ENCODE measurements around the gene POLR3C. TPM values are rescaled to one million over a fixed set of nuclear protein-coding genes. Genes with fewer than 3 reads are reported as not detected.

POLR3C gene
- total RNA-seq, 1 donor from 2014 or later: 43.4 TPM

GRCh38 chr1:145871994-145872924 lies 48.3 kb downstream of the POLR3C start:
- Mint-ChIP-seq H3K27ac (ENCODE audit: unreplicated experiment) (no peak overlapping the region), H3K36me3 (ENCODE audit: unreplicated experiment) (peaks cover 5% of the 10 kb centered on the region), H3K9me3 (ENCODE audit: unreplicated experiment) (no peaks in the 10 kb centered on the region), H3K4me3 (ENCODE audit: unreplicated experiment) (peak overlapping the region; percentile 78), H3K4me1 (ENCODE audit: low read depth, unreplicated experiment) (peaks cover 8% of the 10 kb centered on the region), H3K27me3 (ENCODE audit: unreplicated experiment) (peaks cover 14% of the 10 kb centered on the region)
- no peak for TF ChIP-seq CTCF (IDR thresholded peaks at IDR 0.05; ENCODE audit: partially characterized antibody, unreplicated experiment)
- DNase-seq: peak; percentile 44

- Mint-ChIP-seq H3K36me3 (ENCODE audit: unreplicated experiment) (peaks cover 5% of the 10 kb centered on the region), H3K4me3 (ENCODE audit: unreplicated experiment) (no peak overlapping the region), H3K27ac (ENCODE audit: unreplicated experiment) (no peak overlapping the region), H3K4me1 (ENCODE audit: low read depth, unreplicated experiment) (peaks cover 8% of the 10 kb centered on the region), H3K9me3 (ENCODE audit: unreplicated experiment) (no peaks in the 10 kb centered on the region), H3K27me3 (ENCODE audit: unreplicated experiment) (peaks cover 16% of the 10 kb centered on the region)
- no peak for TF ChIP-seq CTCF (IDR thresholded peaks at IDR 0.05; ENCODE audit: partially characterized antibody, unreplicated experiment)
- no peak for DNase-seq
These were observed 50.6 kb downstream of the POLR3C start for GRCh38 chr1:145874646-145875045.

GRCh38 chr1:145877923-145878486 lies 54.0 kb downstream of the POLR3C start:
- Mint-ChIP-seq H3K9me3 (ENCODE audit: unreplicated experiment) (no peaks in the 10 kb centered on the region), H3K27me3 (ENCODE audit: unreplicated experiment) (peaks cover 10% of the 10 kb centered on the region), H3K27ac (ENCODE audit: unreplicated experiment) (no peak overlapping the region), H3K36me3 (ENCODE audit: unreplicated experiment) (peaks cover 5% of the 10 kb centered on the region), H3K4me3 (ENCODE audit: unreplicated experiment) (no peak overlapping the region), H3K4me1 (ENCODE audit: low read depth, unreplicated experiment) (peaks cover 2% of the 10 kb centered on the region)
- DNase-seq: no peak
- no peak for TF ChIP-seq CTCF (IDR thresholded peaks at IDR 0.05; ENCODE audit: partially characterized antibody, unreplicated experiment)

GRCh38 chr1:145878724-145879123 lies 54.7 kb downstream of the POLR3C start:
- Mint-ChIP-seq H3K9me3 (ENCODE audit: unreplicated experiment) (no peaks in the 10 kb centered on the region), H3K36me3 (ENCODE audit: unreplicated experiment) (peaks cover 5% of the 10 kb centered on the region), H3K27ac (ENCODE audit: unreplicated experiment) (no peak overlapping the region), H3K4me3 (ENCODE audit: unreplicated experiment) (no peak overlapping the region), H3K4me1 (ENCODE audit: low read depth, unreplicated experiment) (no peaks in the 10 kb centered on the region), H3K27me3 (ENCODE audit: unreplicated experiment) (peaks cover 8% of the 10 kb centered on the region)
- DNase-seq: no peak
- TF ChIP-seq CTCF (IDR thresholded peaks at IDR 0.05; ENCODE audit: partially characterized antibody, unreplicated experiment): no peak

- H3K9me3 Mint-ChIP-seq (ENCODE audit: unreplicated experiment): no peaks in the 10 kb centered on the region
- no peak for TF ChIP-seq CTCF (IDR thresholded peaks at IDR 0.05; ENCODE audit: partially characterized antibody, unreplicated experiment)
- H3K4me3 Mint-ChIP-seq (ENCODE audit: unreplicated experiment): no peak overlapping the region
- DNase-seq: no peak
- no peak overlapping the region for H3K27ac Mint-ChIP-seq (ENCODE audit: unreplicated experiment)
- peaks cover 7% of the 10 kb centered on the region for H3K27me3 Mint-ChIP-seq (ENCODE audit: unreplicated experiment)
- H3K36me3 Mint-ChIP-seq (ENCODE audit: unreplicated experiment): peaks cover 5% of the 10 kb centered on the region
- peaks cover 3% of the 10 kb centered on the region for H3K4me1 Mint-ChIP-seq (ENCODE audit: low read depth, unreplicated experiment)
These were observed 55.8 kb downstream of the POLR3C start for GRCh38 chr1:145879775-145880174.

Measured in glutamatergic neuron (in vitro differentiated cells).